Endometrial microvascular endothelial cells (primary cell): ENCODE results near the gene GRID1. TPM values are rescaled to one million over a fixed set of nuclear protein-coding genes. Genes with fewer than 3 reads are reported as not detected.

ENCODE experiments used
- in situ Hi-C: cut with HindIII; loops from 2 replicates; pipeline ENCODE4 v1.10.0; 2017; ENCODE audit warnings: low sequenced_read_pairs, low pct_unique_long_range_greater_than_20kb; ENCODE audit errors: inconsistent ontology term
- total RNA-seq: library from RNA; depleted of rRNA; stranded (reverse); fragments of >200 nt; gene quantifications from one replicate; pipeline ENCODE4 v1.2.3, GENCODE V29; 2015; ENCODE audit errors: inconsistent ontology term

Gene GRID1
- total RNA-seq, 1 donor from 2014 or later, result not detected

- in situ Hi-C loops, result no loop called here
These were observed 763.9 kb downstream of the GRID1 start for GRCh38 chr10:85602713-85603112.

- in situ Hi-C loops, result no loop called here
These were observed 764.3 kb downstream of the GRID1 start for GRCh38 chr10:85602306-85602705.

- in situ Hi-C loops, result no loop called here
These were observed 765.1 kb downstream of the GRID1 start for GRCh38 chr10:85601526-85601925.

- in situ Hi-C loops, result no loop called here
These were observed 765.9 kb downstream of the GRID1 start for GRCh38 chr10:85600744-85601081.

GRCh38 chr10:85600026-85600743, 766.4 kb downstream of the GRID1 start:
- in situ Hi-C loops, result no loop called here

GRCh38 chr10:85599081-85599480, 767.5 kb downstream of the GRID1 start:
- in situ Hi-C loops, result no loop called here

GRCh38 chr10:85598646-85599045, 767.9 kb downstream of the GRID1 start:
- in situ Hi-C loops, result no loop called here

GRCh38 chr10:85597006-85597405, 769.6 kb downstream of the GRID1 start:
- in situ Hi-C loops, result no loop called here

- in situ Hi-C loops, result no loop called here
These were observed 770.2 kb downstream of the GRID1 start for GRCh38 chr10:85596389-85596788.

- in situ Hi-C loops, result no loop called here
These were observed 772.4 kb downstream of the GRID1 start for GRCh38 chr10:85594239-85594638.

GRCh38 chr10:85593226-85593772, 773.3 kb downstream of the GRID1 start:
- in situ Hi-C loops, result no loop called here

GRCh38 chr10:85581371-85581770, 785.2 kb downstream of the GRID1 start:
- in situ Hi-C loops, result no loop called here

GRCh38 chr10:85580585-85580984, 786.0 kb downstream of the GRID1 start:
- in situ Hi-C loops, result no loop called here

GRCh38 chr10:85578860-85579259, 787.7 kb downstream of the GRID1 start:
- in situ Hi-C loops, result no loop called here

GRCh38 chr10:85575441-85575840, 791.2 kb downstream of the GRID1 start:
- in situ Hi-C loops, result no loop called here

GRCh38 chr10:85570871-85571270, 795.7 kb downstream of the GRID1 start:
- in situ Hi-C loops, result no loop called here

- in situ Hi-C loops, result no loop called here
These were observed 801.2 kb downstream of the GRID1 start for GRCh38 chr10:85565381-85565780.

GRCh38 chr10:85558533-85558932, 808.1 kb downstream of the GRID1 start:
- in situ Hi-C loops, result no loop called here

- in situ Hi-C loops, result no loop called here
These were observed 808.9 kb downstream of the GRID1 start for GRCh38 chr10:85557706-85558105.

- in situ Hi-C loops, result no loop called here
These were observed 809.5 kb downstream of the GRID1 start for GRCh38 chr10:85557077-85557476.
